Neural cell (in vitro differentiated cells): ENCODE measurements around the gene KATNAL1. TPM values are rescaled to one million over a fixed set of nuclear protein-coding genes. Genes with fewer than 3 reads are reported as not detected.

ENCODE experiments used
- H2AFZ ChIP-seq: fragments of 200-600, 300-800 bp; sonication (generic), shearing (Covaris generic); 2 replicates; pipeline ENCODE4 v1.6.0; 2014; ENCODE audit warnings: low read depth, mild to moderate bottlenecking, antibody characterized with exemption, low read length, moderate library complexity
- H3F3A ChIP-seq: fragments of 200-600 bp; shearing (Covaris generic); 2 replicates; pipeline ENCODE4 v1.6.1; 2016; ENCODE audit warnings: mild to moderate bottlenecking, moderate library complexity, mixed read lengths, antibody characterized with exemption, low read length; ENCODE audit not compliant: insufficient read depth, poor library complexity, severe bottlenecking
- H3K27ac ChIP-seq: fragments of 200-600, 300-800 bp; sonication (generic), shearing (Covaris generic); 2 replicates; pipeline ENCODE4 v1.5.1; 2014; ENCODE audit warnings: mild to moderate bottlenecking, low read length, moderate library complexity
- H3K27me3 ChIP-seq: fragments of 300-800, 200-600 bp; sonication (generic), shearing (Covaris generic); 2 replicates; pipeline ENCODE4 v1.6.0; 2014; ENCODE audit warnings: mild to moderate bottlenecking, low read depth, low read length, moderate library complexity; ENCODE audit not compliant: insufficient read depth
- H3K36me3 ChIP-seq: fragments of 300-800, 200-600 bp; sonication (generic), shearing (Covaris generic); 2 replicates; pipeline ENCODE4 v1.5.1; 2014; ENCODE audit warnings: mild to moderate bottlenecking, antibody characterized with exemption, low read length, moderate library complexity; ENCODE audit not compliant: insufficient read depth
- H3K4me2 ChIP-seq: fragments of 300-800, 200-600 bp; sonication (generic), shearing (Covaris generic); 2 replicates; pipeline ENCODE4 v1.6.0; 2014; ENCODE audit warnings: mild to moderate bottlenecking, low read length
- H3K4me3 ChIP-seq: fragments of 300-800, 200-600 bp; sonication (generic), shearing (Covaris generic); 2 replicates; pipeline ENCODE4 v1.5.1; 2014; ENCODE audit warnings: mild to moderate bottlenecking, low read length, moderate library complexity
- H3K79me2 ChIP-seq: fragments of 200-600 bp; shearing (Covaris generic); replicated peaks from 2 replicates; pipeline ENCODE4 v1.6.0; 2014; ENCODE audit warnings: mild to moderate bottlenecking, low read length, moderate library complexity; ENCODE audit not compliant: insufficient read depth
- H3K9ac ChIP-seq: fragments of 300-800, 200-600 bp; sonication (generic), shearing (Covaris generic); 2 replicates; pipeline ENCODE4 v1.6.1; 2016; ENCODE audit warnings: mild to moderate bottlenecking, low read length, mixed read lengths
- H3K9me2 ChIP-seq: fragments of 200-600 bp; shearing (Covaris generic); 2 replicates; pipeline ENCODE4 v1.6.1; 2016; ENCODE audit warnings: mild to moderate bottlenecking, low read length, mixed read lengths; ENCODE audit not compliant: insufficient read depth
- H3K9me3 ChIP-seq: fragments of 200-600, 300-800 bp; sonication (generic), shearing (Covaris generic); 2 replicates; pipeline ENCODE4 v1.6.1; 2016; ENCODE audit warnings: mild to moderate bottlenecking, mixed run types, low read length, moderate library complexity, mixed read lengths
- H4K20me1 ChIP-seq: fragments of 200-600 bp; shearing (Covaris generic); 2 replicates; pipeline ENCODE4 v1.6.1; 2016; ENCODE audit warnings: mild to moderate bottlenecking, mixed run types; ENCODE audit not compliant: insufficient read depth
- CTCF ChIP-seq: fragments of 450-650 bp; IDR thresholded peaks from 2 replicates; pipeline ENCODE4 v1.5.1; 2014; ENCODE audit warnings: antibody characterized with exemption, mild to moderate bottlenecking, moderate library complexity; ENCODE audit not compliant: poor library complexity, severe bottlenecking
- EP300 ChIP-seq: fragments of 450-650 bp; conservative IDR thresholded peaks from 2 replicates; pipeline ENCODE4 v1.6.1; 2014; ENCODE audit warnings: antibody characterized with exemption, mild to moderate bottlenecking, moderate library complexity; ENCODE audit not compliant: poor library complexity, severe bottlenecking
- EZH2 ChIP-seq: fragments of 200-600, 300-800 bp; shearing (Covaris generic), sonication (generic); IDR thresholded peaks from 2 replicates; pipeline ENCODE4 v1.6.1; 2014; ENCODE audit warnings: antibody characterized with exemption, low read length, borderline replicate concordance, mild to moderate bottlenecking; ENCODE audit not compliant: insufficient read depth, poor library complexity, severe bottlenecking
- MXI1 ChIP-seq: fragments of 450-650 bp; conservative IDR thresholded peaks from 2 replicates; pipeline ENCODE4 v1.6.1; 2014; ENCODE audit warnings: antibody characterized with exemption, mild to moderate bottlenecking; ENCODE audit not compliant: poor library complexity, severe bottlenecking
- POLR2AphosphoS5 ChIP-seq: IDR thresholded peaks from 2 replicates; pipeline ENCODE4 v1.6.1; 2012
- RAD21 ChIP-seq: fragments of 450-650 bp; conservative IDR thresholded peaks from 2 replicates; pipeline ENCODE4 v1.6.1; 2014; ENCODE audit warnings: antibody characterized with exemption, mild to moderate bottlenecking, moderate library complexity
- REST ChIP-seq: IDR thresholded peaks from 2 replicates; pipeline ENCODE4 v1.6.1; 2012; ENCODE audit warnings: borderline replicate concordance
- SMC3 ChIP-seq: fragments of 450-650 bp; conservative IDR thresholded peaks from 2 replicates; pipeline ENCODE4 v1.6.1; 2014; ENCODE audit warnings: antibody characterized with exemption, mild to moderate bottlenecking, moderate library complexity; ENCODE audit not compliant: poor library complexity
- TAF1 ChIP-seq: IDR thresholded peaks from 2 replicates; pipeline ENCODE4 v1.6.1; 2012; ENCODE audit warnings: low read depth
- polyA plus RNA-seq: library from polyadenylated mRNA; depleted of rRNA; stranded (reverse); fragments of >200 nt; gene quantifications from 2 replicates; pipeline ENCODE4 v1.2.3, GENCODE V29; 2014

Gene KATNAL1
- polyA plus RNA-seq, 1 donor from 2014 or later, result 24.9 TPM

- Histone ChIP-seq H2AFZ (no peak overlapping the region), H3K9me3 (no peaks in the 10 kb centered on the region), H3K27ac (no peak overlapping the region), H3K4me2 (no peak overlapping the region), H3K9me2 (no peaks in the 10 kb centered on the region), H3K4me3 (no peak overlapping the region), H3F3A (no peaks in the 10 kb centered on the region), H3K36me3 (no peaks in the 10 kb centered on the region), H4K20me1 (no peaks in the 10 kb centered on the region), H3K27me3 (no peaks in the 10 kb centered on the region), H3K79me2 (no peaks in the 10 kb centered on the region), H3K9ac (no peak overlapping the region)
- no peak for TF ChIP-seq SMC3
- TF ChIP-seq EP300, result no peak
- no peak for TF ChIP-seq EZH2
- TF ChIP-seq MXI1, result no peak
- TF ChIP-seq TAF1, result no peak
- no peak for TF ChIP-seq RAD21
- TF ChIP-seq CTCF, result no peak
- TF ChIP-seq REST, result no peak
- TF ChIP-seq POLR2AphosphoS5, result no peak
These were observed 31.6 kb upstream of the KATNAL1 start for GRCh38 chr13:30338952-30339351.

- TF ChIP-seq RAD21, result no peak
- no peak for TF ChIP-seq REST
- TF ChIP-seq MXI1, result no peak
- TF ChIP-seq TAF1, result no peak
- TF ChIP-seq POLR2AphosphoS5, result no peak
- TF ChIP-seq EP300, result no peak
- no peak for TF ChIP-seq EZH2
- no peak for TF ChIP-seq CTCF
- TF ChIP-seq SMC3, result no peak
- H3K9me2 ChIP-seq, result no peaks in the 10 kb centered on the region
- H3K9ac ChIP-seq, result no peak overlapping the region
- H3K27ac ChIP-seq, result no peak overlapping the region
- H2AFZ ChIP-seq, result no peak overlapping the region
- H3F3A ChIP-seq, result no peaks in the 10 kb centered on the region
- H3K4me2 ChIP-seq, result no peak overlapping the region
- H3K36me3 ChIP-seq, result no peaks in the 10 kb centered on the region
- H3K9me3 ChIP-seq, result no peaks in the 10 kb centered on the region
- H3K27me3 ChIP-seq, result no peaks in the 10 kb centered on the region
- no peaks in the 10 kb centered on the region for H3K79me2 ChIP-seq
- no peaks in the 10 kb centered on the region for H4K20me1 ChIP-seq
- no peak overlapping the region for H3K4me3 ChIP-seq
These were observed 31.0 kb upstream of the KATNAL1 start for GRCh38 chr13:30338331-30338851.
